Body of pancreas (tissue), 4 donors: Measurements from ENCODE around the gene SECTM1.

Source experiments
- POLR2A ChIP-seq, 3 donors: fragments of 450-650 bp; IDR thresholded peaks; one replicate each; pipeline ENCODE4 v1.6.1; 2016; ENCODE audit warnings: antibody characterized with exemption in 3 of 3, mild to moderate bottlenecking in 2 of 3
- TF ChIP-seq, protein P1 (sequence below), 7 experiments: fragments of 450-650 bp in 4 of 7; fragments of 200-600 bp in 3 of 7; sonication (generic) in 3 of 7; IDR thresholded peaks; one replicate each; pipeline ENCODE4 v1.5.1; 2016 to 2019; ENCODE audit warnings: antibody characterized with exemption in 7 of 7

DNA sequence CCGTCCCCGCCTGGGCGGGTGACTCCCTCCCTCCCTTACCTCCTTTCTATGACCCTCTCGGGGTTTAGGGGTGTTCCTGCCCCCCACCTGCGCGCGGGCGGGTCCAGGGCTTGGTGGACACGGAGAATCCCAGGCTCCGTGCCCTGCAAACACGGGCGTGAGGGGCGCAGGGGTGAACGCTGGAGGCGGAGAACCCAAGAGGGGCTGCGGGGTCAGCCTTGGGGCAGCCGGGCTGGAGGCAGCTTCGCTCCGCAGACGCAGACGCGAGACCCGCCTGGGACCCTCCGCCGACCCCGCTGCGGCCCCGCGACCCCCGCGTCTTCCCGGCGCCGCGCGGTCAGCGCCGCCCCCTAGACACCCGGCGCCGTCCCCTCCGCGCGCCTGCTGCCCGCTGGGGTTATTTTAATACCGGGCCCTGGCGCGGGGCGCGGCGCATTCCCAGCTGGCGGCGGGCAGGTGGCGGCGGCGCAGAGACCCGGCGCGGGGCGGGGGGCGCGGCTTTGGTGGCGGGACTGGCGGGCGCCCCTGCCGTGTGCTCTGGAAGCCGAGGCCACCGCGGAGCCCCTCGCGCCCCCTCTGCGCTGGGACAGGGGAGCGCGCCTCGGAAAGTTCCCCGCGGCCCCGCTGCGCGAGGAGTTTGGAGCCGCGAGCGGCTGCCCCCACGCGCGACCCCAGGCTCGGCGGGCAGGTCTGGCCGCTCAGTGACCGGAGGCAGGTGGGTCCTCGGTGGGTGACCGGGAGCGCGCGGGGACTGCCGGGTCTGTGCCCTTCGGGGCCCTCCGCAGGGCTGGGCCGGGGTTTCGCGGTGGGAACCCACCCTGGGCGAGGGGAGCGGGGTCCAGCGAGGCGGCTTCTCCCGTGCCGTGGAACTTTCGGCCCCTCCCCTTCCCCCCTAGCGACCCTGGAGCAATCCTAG lies 38.0 kb upstream of the SECTM1 start, which contains the start of gene UTS2R:
- TF ChIP-seq, protein P1, sequence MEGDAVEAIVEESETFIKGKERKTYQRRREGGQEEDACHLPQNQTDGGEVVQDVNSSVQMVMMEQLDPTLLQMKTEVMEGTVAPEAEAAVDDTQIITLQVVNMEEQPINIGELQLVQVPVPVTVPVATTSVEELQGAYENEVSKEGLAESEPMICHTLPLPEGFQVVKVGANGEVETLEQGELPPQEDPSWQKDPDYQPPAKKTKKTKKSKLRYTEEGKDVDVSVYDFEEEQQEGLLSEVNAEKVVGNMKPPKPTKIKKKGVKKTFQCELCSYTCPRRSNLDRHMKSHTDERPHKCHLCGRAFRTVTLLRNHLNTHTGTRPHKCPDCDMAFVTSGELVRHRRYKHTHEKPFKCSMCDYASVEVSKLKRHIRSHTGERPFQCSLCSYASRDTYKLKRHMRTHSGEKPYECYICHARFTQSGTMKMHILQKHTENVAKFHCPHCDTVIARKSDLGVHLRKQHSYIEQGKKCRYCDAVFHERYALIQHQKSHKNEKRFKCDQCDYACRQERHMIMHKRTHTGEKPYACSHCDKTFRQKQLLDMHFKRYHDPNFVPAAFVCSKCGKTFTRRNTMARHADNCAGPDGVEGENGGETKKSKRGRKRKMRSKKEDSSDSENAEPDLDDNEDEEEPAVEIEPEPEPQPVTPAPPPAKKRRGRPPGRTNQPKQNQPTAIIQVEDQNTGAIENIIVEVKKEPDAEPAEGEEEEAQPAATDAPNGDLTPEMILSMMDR (IDR thresholded peaks at IDR 0.05) = no peak
- TF ChIP-seq POLR2A (IDR thresholded peaks at IDR 0.05) = no peak
